HG03135 (cell line): ENCODE measurements around the gene CDH13.

Experiments used
- ATAC-seq: cut with Tn5 transposase; IDR thresholded peaks from one replicate; pipeline ENCODE4 v1.9.1; 2021; ENCODE audit warnings: mild to moderate bottlenecking, moderate library complexity; ENCODE audit not compliant: unreplicated experiment

Gene CDH13

DNA sequence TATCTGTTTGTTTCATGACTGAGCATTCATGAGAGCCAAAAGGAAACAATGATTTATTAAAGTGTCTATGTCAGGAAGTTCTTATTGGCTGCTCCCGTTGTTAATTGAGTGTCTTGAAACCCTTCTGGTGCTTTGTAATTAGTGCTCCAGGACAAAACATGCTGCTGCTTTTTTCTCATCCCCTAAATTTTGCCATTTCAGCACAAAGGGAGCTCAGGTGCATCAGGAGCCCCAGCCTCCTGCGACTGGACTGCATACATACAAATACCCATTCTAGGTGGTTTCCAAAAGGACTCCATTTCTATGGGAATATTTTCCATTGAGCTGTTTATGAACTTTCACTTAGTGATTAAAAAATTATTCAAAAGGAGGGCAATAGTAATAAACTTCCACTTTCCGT is 354.0 kb downstream of the CDH13 start:
- ATAC-seq = no peak

DNA sequence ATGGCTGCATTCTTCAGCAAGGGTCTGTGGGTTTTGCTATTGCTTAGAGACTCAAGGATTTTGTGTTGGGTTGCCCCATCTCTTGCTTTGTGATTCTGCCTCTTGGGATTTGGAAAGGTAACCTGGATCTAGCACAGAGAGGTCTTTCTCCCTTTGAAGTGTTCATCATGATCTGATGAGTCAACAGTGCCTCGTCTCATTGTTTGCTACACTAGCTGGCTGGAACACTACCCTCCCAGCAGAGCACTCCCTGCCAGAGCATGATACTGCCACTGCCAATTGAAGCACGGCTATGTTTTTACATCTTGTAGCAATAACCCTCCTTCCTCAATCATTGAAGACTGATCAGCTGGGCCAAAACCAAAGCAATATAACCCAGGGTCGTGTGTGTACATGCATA is 361.0 kb downstream of the CDH13 start:
- ATAC-seq = no peak

DNA sequence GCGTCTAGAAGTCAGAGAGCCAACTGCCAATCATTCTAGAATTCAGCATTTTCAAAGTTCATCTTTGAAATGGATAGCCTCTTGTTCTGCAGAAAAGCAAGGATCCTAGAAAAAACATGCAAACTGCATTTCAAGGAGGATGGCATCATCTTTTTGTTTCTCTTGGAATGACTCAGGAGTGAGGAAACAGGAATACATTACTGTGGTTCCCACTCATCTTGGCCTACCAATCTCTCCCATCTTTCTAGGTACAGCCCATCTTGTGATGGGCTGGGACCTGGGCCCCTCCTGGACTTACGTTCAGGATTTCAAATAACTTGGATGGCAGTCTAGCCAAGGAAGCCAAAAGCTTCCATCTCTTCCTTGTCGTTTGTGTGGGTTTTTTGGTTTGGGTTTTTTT is 363.4 kb downstream of the CDH13 start:
- ATAC-seq = no peak

DNA sequence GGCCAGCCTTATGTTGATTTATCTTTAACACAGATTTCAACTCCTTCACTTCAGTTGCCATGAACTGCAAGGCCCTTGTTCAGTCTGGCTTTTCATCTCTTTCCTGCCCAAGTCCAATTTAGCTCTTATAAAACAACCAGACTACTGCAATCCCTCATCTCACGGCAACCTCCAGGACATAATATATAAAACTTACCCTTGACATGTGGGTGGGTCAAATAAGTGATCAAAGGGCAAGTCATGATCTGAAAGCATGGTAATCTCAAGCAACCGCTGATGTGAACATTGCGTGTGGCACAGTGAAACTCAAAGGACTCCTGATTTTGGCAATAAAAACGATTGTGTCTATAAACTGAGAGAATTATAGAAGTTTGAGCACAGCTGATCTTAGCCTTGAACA is 364.6 kb downstream of the CDH13 start:
- ATAC-seq = no peak

DNA sequence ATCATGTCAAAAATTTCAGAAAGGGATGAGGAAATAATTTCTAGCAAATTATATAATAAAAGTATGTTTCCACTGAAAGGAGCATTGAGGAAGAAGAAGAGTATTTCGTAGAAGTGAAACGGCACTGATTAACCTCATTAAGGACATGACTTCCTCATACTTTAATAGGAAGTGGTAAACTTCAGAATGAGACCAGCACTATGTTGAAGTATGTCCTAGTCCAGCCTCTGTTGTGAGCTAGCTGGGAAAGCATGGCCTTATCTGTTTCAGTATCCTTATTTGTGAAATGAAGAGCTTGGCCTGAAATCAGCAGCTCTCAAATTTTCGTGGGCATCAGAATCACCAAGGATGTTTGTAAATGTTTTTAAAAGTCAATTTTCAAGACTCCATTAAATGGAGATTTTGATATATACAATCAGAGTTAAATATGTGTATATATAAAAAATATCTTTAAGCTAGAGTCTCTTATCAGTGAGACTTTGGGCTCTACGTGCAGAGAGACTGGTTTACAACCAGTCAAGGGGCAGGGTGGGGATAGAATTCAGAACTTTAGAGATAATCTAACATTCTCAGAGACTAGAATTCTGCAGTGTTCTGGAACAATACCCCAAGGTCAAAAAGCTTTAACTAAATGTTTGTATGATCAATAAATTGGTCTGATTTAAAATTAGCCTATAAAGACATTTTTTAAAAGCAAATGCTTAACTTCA is 365.4 kb downstream of the CDH13 start:
- ATAC-seq = no peak

DNA sequence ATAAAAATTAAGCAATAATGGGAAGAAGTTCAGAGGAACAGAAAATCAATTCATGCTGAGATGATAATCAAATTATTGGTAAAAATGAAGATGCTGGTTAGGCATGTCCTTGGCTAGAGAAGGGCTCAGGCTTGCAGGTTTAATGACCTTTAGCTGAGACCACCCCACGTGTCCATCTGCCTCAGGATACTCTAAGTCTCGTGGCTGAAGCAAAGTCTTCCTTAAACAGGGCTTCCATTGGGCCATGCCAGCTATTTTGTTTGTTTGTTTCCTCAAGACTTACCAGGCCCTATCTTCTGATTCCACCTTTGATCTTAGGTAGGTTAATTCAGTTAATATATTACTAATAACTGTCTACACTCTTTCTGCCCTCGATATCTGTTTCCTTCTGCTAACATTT is 366.0 kb downstream of the CDH13 start:
- ATAC-seq = no peak

DNA sequence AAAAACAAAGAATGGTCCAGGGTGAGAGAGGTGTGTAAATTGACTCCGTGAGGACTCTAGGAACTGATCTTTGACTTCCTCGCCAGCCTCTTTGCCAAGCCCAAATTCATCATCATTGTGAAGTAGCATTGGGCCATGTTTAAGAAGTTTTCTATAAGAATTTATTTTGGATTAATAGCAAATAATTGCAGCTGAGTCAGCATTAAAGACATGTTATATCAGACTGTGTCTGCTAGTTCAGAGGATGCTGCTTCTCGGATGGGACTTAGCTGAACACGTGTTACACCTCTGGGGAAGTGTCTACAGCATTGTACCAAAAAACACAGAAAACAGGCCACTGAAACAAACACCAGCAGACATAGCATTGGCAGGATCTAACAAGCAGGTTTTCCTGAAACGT is 366.6 kb downstream of the CDH13 start:
- no peak for ATAC-seq

DNA sequence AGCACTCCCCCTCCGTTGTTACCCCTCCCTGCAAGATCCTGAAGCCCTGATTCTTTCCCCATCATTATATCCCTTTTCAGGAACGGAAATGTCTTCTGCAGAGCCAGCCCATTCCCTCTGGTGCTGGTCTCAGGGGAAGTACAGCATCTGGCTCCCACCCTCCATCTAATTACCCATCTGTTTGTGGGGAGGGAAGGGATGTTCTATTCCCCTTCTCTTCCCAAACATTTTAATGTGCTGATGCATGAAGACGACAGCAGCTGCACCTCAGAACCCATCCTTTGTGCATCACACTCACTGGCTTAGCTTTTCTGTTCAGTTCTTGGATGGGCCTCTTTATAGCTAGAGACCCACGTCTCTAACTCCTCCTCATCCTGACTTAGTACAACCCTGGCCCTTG is 367.2 kb downstream of the CDH13 start:
- ATAC-seq = no peak

DNA sequence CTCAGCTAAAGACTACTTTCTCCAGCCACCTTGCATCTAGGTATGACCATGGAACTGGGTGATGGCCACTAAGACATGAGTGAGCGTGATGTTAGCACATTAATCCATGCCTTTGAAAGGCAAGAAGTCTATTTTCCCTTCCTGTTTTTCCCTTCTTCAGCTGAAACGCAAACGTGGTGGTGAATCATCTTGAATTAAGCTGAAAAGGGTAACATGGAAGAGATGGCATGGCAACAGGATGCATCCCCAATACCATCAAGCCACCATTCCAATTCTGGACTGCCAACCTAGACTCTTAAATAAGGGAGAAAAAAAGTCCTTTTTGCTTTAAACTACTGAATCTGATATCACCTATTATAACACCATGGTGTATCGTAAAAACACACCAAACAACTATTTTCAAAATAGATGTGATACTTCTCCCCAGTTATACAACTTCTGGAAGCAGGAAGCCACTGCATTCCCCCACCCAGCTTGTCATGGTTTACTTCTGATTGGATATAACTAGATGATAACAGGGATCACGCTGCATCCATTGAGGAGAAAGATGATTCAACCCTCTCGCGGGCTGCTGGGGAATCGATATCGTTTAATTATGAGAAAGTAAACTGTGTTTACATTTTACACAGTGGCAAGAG is 368.6 kb downstream of the CDH13 start:
- no peak for ATAC-seq

DNA sequence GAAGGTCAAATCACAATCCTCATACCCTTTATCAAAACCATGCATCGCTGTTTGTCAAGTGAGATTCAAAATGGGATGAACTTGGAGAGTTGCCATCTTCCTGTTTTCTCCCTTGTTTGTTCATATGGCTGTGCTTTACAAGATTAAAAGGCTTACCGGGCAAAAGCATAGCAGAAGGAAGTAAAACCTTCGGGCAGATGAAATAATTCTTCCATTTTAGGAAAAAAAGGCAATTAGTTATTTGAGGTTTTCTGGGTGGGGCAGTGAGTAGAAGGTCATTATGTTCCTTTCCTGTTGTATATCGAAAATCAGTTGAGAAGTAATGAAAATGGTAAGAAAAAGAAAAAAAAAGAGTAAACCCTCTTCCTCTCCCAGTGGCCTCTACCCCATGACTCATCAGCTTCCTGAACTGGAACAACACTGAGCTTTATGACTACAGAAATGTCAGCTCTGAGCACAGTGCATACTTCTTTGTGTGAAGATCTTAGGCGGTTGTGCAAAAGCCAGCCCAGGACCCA is 369.2 kb downstream of the CDH13 start:
- ATAC-seq = no peak

DNA sequence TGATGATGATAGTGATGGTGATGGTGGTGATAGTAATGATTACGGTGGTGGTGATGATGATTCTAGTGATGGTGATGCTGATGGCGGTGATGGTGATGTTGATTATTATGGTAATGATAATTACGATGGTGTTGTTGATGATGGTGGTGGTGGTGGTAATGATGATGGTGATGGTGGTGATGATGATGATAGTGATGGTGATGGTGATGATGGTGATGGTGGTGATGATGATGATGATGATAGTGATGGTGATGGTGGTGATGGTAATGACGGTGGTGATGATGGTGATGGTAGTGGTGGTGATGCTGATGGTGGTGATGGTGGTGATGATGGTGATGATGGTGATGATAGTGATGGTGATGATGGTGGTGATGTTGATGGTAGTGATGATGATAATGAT is 370.0 kb downstream of the CDH13 start:
- no peak for ATAC-seq

DNA sequence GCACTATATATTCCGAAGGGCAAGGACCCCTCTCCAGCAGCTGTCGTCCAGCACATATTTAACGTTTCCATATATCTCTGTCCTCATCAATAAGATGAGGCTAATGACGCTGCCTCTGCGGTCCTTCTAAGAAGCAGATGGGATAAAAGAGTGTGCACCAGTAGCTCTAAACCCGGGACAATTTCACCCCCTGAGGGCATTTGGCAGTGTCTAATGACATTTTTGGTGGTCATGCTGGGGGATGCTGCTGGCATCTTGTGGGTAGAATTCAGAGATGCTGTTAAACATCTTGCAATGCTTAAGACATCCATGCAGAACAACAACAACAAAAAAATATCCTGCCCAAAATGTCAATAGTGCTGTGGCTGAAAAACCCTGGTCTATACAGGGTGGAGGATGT is 372.9 kb downstream of the CDH13 start:
- ATAC-seq = no peak

DNA sequence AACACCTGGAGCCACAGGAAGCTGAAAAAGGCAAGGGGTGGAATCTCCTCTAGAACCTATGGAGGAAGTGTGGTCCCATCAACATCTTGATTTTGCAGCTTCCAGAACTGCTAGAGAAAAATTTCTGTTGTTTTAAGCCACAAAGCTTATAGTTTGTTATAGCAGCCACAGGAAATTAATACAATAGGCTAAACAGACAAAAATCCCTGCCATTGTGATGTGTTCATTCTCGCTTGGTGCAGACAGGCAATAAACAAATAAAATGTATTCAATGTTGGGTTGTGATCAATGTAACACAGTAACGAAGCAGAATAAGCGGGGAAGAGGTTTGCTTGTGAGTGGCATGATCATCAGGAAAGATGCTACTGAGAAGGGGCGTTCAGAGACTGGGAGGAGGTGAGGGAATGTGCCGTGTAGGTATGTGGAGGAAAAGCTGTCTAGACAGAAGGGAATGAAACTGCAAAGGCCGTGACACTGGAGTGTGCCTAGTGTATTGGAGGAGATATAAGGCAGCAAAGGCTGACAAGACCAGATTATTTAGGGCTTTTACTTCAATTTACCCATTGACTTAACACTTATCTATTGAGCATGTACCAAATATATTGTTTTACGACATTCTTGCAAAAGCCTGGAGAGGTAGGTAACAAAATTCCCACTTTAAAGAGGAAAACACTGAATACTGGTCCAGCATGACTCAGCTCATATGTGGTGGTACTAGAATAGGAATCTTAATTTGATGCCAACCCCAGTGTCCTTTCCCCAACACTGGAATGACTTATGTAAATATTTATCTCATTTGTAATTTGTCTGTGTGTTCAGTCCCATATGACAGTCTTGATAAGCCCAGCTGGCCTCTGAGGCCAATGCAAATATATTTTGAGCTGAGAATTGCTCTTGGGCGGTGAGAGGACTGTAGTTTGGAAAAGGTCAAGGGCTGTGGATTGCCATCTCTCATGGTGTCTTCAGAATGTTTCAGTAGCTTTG is 375.9 kb downstream of the CDH13 start:
- no peak for ATAC-seq

DNA sequence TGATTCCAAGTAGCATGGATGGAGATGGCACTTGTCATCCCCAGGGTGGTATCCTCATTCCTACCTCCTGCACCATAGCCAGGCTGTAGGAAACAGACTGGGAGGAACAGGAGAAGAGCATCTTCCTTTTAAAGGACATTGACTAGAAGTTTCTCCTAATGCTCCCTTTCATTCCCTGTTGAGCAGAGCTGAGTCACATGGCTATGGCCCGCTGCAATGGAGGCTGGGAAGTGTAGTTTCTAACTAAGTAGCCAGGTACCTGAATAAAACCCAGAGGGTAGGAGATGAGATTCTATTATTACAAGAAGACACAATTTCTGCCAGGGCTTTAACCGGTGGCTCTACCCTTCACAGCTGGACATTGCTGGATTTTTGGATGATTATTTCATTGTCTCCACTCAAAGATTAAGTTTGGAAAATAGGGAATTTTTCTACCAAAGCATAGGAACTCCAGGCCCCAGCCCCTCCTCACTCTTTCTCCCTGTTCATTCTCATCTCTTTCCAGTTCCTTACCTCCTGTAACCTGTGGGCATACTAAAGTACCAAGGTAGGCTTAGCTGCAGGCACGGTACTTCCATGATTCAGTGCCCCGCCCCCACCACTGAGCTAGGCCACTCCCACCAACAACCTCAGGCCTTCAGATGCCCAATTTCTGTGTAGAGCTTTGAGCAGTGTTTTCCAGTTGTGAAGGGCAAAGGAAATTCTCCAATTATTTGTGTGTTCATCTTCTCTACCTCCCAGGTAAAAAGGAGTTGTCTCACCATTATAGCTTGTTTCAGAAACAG is 378.3 kb downstream of the CDH13 start:
- ATAC-seq = no peak

DNA sequence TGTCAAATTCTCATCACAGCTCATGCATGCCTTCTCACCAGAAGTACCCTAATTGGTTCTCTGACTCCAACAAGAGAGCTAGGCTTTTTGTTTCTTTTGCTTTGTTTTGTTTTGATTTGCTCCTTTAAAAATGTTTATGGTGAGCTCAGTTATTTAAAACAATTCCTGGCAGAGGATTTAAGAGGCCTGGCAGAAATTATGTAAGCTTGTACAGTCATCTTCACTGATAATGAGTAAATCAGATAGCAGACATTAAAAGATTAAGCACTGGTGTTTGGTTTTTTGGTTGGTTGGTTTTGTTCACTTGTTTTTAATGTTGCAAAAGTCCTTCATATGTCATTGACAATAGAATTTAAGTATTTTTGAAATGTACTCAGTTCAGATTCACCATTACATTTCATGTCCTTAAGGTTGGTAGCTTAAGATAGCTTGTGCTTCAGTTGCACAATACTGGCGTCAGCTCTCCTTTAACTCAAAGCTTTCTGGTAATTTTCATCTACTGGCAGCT is 378.9 kb downstream of the CDH13 start:
- no peak for ATAC-seq

DNA sequence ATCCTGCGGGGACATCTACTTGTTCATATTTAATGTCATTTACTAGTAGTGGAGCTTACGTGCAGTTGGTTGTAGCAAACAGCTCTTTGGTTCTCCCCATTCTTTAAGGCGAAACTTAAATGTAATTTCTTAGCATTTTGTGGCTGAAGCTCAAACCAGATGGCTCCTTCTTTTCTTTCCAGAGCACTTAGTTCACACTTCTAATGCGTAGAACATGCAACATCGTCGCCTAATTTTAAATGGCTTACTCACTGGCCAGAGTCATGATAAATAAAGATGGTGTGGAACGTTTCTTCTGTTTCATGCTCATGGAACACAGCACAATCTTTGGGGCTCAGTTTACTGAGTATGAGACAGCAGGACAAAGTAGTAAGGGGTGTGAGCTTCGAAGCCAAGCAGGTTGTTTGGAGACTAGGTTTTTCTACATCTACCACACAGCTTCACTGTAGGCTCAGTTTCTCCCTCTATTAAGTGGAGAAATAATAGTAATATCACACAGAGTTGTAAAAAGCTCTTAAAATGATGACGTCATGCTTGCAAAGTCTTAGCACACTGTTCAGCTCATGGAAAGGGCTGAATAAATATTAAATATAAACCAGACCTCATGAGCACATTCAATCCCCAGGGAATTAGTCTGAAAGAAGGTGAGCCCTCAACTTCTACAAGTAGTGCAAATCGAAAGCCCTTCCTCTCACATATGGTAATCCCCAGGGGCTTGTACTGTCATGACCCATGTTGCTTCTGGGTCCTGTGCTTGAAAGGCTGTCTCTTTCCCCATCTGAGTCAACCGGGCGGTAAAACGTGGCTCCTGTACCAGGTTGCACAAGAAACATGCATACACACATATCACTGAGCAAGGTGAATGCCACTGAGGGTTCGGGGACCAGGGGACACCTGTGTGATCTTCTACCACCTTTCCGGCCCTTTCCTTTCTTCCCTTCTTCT is 384.3 kb downstream of the CDH13 start:
- ATAC-seq = no peak

DNA sequence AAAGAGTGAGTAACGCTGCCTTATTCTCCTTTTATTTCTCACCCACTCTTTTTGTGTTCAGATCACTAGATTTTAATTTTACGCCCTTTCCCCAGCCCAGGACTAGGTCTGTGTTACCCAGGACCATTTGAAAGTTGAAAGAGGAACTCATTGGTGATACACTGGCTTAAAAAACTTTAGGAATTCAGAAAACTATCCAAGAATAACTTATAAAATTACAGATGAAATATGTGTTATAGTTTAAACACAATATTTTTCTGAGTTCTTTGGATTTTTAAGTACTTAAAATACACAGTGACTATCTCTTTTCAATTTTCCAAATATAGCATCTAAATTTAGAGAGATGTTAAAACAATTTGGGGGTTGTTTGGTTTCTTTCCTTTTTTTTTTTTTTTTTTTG is 385.2 kb downstream of the CDH13 start:
- ATAC-seq = no peak

DNA sequence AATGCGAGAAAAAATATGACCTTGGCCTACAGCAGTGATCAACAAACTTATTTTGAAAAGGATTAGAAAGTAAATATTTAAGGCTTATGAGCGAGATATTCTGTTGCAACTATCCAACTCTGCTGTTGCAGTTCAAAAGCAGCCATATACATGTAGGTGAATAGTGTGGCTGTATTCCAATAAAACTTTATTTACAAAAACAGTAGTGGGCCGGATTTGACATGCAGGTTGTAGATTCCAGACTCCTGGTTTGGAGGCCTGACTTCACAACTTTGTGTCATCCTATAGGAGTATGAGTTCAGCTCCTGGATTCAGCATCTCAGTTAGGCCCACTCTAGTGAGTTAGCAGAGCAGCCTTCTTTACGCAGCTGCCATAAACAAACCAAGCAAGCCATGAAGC is 386.3 kb downstream of the CDH13 start:
- ATAC-seq = no peak

DNA sequence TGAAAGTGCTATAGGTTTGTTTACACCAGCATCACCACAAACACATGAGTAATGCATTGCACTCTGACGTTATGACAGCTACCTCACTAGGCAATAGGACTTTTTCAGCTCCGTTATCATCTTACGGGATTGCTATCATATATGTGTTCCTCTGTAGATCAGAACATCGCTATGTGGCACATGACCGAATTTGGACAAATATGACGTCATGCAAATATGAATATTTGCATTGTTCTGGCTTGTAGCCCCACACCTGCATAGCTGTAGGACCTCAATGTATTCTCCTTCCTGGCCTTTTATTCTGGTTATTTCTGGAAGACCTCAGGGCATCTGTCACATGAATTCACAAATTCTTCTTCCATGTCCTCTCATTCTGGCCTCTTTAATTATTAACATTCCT is 393.2 kb downstream of the CDH13 start:
- no peak for ATAC-seq
